Amniotic stem cell (primary cell): ENCODE results near the gene PCDHB8.
"Not testable (repeated sequence)": the region's sequence is repeated elsewhere in the genome, so short reads cannot be mapped to it uniquely, and the experiment has no call there.

Experiments used
- DNase-seq: peaks from one replicate; lab custom pipeline; 2025; lab: John Stamatoyannopoulos, UW

The PCDHB8 gene

DNA sequence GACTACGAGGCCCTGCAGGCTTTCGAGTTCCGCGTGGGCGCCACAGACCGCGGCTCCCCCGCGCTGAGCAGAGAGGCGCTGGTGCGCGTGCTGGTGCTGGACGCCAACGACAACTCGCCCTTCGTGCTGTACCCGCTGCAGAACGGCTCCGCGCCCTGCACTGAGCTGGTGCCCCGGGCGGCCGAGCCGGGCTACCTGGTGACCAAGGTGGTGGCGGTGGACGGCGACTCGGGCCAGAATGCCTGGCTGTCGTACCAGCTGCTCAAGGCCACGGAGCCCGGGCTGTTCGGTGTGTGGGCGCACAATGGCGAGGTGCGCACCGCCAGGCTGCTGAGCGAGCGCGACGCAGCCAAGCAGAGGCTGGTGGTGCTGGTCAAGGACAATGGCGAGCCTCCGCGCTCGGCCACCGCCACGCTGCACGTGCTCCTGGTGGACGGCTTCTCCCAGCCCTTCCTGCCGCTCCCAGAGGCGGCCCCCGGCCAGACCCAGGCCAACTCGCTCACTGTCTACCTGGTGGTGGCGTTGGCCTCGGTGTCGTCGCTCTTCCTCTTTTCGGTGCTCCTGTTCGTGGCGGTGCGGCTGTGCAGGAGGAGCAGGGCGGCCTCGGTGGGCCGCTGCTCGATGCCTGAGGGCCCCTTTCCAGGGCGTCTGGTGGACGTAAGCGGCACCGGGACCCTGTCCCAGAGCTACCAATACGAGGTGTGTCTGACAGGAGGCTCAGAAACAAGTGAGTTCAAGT is 6.7 kb downstream of the PCDHB8 start:
- not testable (repeated sequence) for DNase-seq

DNA sequence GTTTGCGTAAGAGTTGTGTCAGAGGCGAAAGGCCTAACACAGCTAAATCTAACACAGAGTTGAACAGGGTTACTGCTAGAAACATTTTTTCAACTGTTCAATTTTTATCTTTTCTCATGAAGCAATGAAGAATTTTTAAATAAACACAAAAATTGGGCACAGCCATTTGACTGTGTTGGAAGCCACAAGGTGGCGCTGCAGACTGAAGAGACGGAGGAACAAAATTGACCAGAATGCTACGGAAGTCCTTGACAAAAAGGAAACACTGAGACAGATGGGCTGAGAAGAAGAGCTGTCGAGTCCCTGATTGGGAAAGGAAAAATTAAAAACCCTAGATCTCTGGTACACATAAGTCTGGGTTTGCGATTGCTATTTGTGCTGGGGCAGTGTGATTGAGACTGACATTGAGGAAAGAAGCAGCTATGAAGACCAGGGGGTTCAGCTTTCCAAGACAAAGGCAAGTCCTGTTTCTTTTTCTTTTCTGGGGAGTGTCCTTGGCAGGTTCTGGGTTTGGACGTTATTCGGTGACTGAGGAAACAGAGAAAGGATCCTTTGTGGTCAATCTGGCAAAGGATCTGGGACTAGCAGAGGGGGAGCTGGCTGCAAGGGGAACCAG is 9.4 kb downstream of the PCDHB8 start, which contains the start of gene PCDHB9:
PCDHB9 (plus strand) TSS at position 265 of the 616 bp plus-strand sequence; CDS start at position 423, 158 bp downstream.
- no peak for DNase-seq

DNA sequence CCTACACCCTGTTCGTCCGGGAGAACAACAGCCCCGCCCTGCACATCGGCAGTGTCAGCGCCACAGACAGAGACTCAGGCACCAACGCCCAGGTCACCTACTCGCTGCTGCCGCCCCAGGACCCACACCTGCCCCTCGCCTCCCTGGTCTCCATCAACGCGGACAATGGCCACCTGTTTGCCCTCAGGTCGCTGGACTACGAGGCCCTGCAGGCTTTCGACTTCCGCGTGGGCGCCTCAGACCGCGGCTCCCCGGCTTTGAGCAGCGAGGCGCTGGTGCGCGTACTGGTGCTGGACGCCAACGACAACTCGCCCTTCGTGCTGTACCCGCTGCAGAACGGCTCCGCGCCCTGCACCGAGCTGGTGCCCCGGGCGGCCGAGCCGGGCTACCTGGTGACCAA is 11.1 kb downstream of the PCDHB8 start:
- not testable (repeated sequence) for DNase-seq

DNA sequence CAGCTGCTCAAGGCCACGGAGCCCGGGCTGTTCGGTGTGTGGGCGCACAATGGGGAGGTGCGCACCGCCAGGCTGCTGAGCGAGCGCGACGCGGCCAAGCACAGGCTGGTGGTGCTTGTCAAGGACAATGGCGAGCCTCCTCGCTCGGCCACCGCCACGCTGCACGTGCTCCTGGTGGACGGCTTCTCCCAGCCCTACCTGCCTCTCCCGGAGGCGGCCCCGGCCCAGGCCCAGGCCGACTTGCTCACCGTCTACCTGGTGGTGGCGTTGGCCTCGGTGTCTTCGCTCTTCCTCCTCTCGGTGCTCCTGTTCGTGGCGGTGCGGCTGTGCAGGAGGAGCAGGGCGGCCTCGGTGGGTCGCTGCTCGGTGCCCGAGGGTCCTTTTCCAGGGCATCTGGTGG is 11.5 kb downstream of the PCDHB8 start:
- not testable (repeated sequence) for DNase-seq

DNA sequence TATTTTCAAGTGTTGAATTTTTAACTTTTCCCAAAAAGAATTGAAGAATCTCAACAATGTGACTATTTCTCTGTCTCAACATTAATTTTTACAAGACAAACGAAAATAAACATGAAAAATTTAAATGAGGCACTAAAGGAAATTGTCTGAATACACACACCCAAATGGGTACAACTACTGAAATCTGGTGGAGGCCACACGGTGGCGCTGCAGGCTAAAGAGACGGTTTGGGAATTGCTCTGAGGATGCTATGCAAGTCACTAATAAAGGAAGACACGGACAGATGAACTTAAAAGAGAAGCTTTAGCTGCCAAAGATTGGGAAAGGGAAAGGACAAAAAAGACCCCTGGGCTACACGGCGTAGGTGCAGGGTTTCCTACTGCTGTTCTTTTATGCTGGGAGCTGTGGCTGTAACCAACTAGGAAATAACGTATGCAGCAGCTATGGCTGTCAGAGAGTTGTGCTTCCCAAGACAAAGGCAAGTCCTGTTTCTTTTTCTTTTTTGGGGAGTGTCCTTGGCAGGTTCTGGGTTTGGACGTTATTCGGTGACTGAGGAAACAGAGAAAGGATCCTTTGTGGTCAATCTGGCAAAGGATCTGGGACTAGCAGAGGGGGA is 14.6 kb downstream of the PCDHB8 start, which contains the start of gene PCDHB10:
PCDHB10 (plus strand) TSS at position 244 of the 616 bp plus-strand sequence; CDS start at position 444, 200 bp downstream.
- no peak for DNase-seq

DNA sequence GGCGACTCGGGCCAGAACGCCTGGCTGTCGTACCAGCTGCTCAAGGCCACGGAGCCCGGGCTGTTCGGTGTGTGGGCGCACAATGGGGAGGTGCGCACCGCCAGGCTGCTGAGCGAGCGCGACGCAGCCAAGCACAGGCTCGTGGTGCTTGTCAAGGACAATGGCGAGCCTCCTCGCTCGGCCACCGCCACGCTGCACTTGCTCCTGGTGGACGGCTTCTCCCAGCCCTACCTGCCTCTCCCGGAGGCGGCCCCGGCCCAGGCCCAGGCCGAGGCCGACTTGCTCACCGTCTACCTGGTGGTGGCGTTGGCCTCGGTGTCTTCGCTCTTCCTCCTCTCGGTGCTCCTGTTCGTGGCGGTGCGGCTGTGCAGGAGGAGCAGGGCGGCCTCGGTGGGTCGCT is 16.7 kb downstream of the PCDHB8 start:
- not testable (repeated sequence) for DNase-seq

DNA sequence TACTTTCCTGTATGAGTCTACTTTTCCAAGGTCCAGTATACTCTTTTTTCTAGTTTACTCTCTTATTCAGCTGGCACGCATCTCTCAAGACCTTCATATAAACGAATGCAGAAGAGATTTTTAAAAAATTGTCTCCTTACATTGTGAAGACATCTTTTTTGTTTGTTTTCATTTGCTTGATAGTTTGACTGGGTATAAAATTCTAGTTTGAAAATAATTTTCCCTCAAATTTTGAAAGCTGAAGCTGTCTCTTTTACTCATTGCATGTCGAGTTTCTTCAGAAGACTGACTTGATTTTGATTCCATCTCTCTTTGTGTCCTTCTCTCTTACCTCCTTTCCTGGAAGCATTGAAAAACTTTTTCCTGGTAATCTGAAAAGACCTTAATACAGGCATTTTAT is 18.8 kb downstream of the PCDHB8 start:
- no peak for DNase-seq

DNA sequence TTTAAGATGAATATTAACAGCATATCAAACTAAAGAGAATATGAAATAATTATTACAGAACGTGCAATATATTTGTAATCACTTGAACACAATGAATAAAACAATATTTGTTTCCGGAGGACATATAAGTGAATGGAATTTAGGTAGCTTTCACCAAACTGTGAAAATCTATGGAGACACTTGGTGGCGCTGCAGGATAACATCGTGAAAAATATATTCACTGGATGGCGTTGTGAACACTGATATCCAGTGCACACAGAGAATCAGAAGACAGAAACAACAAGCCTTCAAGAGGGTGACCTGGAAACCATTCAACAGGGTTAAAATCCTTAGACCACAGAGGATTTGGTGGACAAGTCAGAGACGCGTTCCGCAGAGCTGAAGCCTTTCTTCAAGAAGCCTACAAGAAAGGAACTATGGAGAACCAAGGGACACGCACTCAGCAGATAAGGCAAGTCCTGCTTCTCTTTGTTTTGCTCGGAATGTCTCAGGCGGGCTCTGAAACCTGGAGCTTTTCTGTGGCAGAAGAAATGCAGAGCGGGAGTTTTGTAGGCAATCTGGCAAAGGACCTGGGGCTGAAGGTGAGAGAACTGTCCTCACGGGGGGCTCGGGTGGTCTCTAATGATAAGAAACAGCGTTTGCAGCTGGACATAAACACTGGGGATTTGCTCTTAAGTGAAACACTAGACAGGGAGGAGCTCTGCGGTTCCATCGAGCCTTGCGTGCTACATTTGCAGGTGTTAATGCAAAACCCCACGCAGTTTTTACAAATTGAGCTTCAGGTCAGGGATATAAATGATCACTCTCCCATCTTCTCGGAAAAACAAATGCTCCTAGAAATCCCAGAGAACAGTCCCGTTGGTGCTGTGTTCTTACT is 22.0 kb downstream of the PCDHB8 start, which contains the start of gene PCDHB11:
PCDHB11 (plus strand) TSS at position 269 of the 877 bp plus-strand sequence; CDS start at position 417, 148 bp downstream.
- DNase-seq = no peak

DNA sequence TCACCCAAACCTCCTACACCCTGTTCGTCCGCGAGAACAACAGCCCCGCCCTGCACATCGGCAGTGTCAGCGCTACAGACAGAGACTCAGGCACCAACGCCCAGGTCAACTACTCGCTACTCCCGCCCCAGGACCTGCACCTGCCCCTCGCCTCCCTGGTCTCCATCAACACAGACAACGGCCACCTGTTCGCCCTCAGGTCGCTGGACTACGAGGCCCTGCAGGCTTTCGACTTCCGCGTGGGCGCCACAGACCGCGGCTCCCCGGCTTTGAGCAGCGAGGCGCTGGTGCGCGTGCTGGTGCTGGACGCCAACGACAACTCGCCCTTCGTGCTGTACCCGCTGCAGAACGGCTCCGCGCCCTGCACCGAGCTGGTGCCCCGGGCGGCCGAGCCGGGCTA is 23.5 kb downstream of the PCDHB8 start:
- DNase-seq = not testable (repeated sequence)

DNA sequence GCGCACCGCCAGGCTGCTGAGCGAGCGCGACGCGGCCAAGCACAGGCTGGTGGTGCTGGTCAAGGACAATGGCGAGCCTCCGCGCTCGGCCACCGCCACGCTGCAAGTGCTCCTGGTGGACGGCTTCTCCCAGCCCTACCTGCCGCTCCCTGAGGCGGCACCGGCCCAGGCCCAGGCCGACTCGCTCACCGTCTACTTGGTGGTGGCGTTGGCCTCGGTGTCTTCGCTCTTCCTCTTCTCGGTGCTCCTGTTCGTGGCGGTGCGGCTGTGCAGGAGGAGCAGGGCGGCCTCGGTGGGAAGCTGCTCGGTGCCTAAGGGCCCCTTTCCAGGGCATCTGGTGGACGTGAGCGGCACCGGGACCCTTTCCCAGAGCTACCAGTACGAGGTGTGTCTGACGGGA is 24.1 kb downstream of the PCDHB8 start:
- DNase-seq = not testable (repeated sequence)

DNA sequence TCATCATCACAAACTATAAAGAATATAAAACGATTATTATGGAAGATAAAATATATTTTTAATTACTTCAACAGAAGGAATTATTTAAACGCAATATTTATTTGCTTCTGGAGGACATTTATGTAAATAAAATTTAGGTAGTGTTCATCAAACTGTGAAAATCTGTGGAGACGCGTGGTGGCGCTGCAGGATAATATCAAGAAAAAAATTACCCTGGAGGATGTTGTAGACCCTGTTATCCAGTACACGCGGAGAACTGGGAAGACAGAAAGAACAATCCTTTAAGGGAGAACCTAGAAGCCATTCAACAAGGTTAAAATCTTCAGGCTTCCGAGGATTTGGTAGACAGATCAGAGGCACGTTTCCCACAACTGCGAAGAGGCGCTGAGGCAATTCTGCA is 30.9 kb downstream of the PCDHB8 start, which contains the start of gene PCDHB12:
PCDHB12 (plus strand) TSS at position 242 of the 400 bp plus-strand sequence. CDS start 189 bp downstream, outside the sequence.
- no peak for DNase-seq

DNA sequence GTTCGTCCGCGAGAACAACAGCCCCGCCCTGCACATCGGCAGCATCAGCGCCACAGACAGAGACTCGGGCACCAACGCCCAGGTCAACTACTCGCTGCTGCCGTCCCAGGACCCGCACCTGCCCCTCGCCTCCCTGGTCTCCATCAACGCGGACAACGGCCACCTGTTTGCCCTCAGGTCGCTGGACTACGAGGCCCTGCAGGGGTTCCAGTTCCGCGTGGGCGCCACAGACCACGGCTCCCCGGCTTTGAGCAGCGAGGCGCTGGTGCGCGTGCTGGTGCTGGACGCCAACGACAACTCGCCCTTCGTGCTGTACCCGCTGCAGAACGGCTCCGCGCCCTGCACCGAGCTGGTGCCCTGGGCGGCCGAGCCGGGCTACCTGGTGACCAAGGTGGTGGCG is 32.7 kb downstream of the PCDHB8 start:
- DNase-seq = not testable (repeated sequence)

DNA sequence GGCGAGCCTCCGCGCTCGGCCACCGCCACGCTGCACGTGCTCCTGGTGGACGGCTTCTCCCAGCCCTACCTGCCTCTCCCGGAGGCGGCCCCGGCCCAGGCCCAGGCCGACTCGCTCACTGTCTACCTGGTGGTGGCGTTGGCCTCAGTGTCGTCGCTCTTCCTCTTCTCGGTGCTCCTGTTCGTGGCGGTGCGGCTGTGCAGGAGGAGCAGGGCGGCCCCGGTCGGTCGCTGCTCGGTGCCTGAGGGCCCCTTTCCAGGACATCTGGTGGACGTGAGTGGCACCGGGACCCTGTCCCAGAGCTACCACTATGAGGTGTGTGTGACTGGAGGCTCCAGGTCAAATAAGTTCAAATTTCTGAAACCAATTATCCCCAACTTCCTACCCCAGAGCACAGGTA is 33.3 kb downstream of the PCDHB8 start:
- DNase-seq = not testable (repeated sequence)

DNA sequence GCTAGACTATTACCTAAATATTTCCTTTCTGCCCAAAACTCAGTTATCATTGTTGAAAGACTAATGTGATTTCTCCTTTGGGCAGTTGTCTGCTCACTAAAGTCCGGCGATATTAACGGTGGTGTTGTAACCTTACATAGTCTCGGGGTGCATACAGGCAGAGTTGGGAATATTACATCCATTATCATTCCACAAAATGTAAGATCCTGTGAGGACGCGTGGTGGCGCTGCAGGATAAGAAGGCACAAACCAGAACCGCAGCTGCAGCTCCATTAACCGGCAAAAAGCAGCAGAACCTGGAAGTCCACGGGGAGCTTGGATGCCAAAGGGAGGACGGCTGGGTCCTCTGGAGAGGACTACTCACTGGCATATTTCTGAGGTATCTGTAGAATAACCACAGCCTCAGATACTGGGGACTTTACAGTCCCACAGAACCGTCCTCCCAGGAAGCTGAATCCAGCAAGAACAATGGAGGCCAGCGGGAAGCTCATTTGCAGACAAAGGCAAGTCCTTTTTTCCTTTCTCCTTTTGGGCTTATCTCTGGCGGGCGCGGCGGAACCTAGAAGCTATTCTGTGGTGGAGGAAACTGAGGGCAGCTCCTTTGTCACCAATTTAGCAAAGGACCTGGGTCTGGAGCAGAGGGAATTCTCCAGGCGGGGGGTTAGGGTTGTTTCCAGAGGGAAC is 36.2 kb downstream of the PCDHB8 start, which contains the start of gene PCDHB13:
PCDHB13 (plus strand) TSS at position 264 of the 684 bp plus-strand sequence; CDS start at position 469, 205 bp downstream.
- DNase-seq = not testable (repeated sequence)

DNA sequence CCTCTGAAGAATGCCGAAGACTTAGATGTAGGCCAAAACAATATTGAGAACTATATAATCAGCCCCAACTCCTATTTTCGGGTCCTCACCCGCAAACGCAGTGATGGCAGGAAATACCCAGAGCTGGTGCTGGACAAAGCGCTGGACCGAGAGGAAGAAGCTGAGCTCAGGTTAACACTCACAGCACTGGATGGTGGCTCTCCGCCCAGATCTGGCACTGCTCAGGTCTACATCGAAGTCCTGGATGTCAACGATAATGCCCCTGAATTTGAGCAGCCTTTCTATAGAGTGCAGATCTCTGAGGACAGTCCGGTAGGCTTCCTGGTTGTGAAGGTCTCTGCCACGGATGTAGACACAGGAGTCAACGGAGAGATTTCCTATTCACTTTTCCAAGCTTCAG is 37.0 kb downstream of the PCDHB8 start:
- not testable (repeated sequence) for DNase-seq

DNA sequence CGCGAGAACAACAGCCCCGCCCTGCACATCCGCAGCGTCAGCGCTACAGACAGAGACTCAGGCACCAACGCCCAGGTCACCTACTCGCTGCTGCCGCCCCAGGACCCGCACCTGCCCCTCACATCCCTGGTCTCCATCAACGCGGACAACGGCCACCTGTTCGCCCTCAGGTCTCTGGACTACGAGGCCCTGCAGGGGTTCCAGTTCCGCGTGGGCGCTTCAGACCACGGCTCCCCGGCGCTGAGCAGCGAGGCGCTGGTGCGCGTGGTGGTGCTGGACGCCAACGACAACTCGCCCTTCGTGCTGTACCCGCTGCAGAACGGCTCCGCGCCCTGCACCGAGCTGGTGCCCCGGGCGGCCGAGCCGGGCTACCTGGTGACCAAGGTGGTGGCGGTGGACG is 37.9 kb downstream of the PCDHB8 start:
- DNase-seq = not testable (repeated sequence)

DNA sequence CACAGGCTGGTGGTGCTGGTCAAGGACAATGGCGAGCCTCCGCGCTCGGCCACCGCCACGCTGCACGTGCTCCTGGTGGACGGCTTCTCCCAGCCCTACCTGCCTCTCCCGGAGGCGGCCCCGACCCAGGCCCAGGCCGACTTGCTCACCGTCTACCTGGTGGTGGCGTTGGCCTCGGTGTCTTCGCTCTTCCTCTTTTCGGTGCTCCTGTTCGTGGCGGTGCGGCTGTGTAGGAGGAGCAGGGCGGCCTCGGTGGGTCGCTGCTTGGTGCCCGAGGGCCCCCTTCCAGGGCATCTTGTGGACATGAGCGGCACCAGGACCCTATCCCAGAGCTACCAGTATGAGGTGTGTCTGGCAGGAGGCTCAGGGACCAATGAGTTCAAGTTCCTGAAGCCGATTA is 38.4 kb downstream of the PCDHB8 start:
- not testable (repeated sequence) for DNase-seq

DNA sequence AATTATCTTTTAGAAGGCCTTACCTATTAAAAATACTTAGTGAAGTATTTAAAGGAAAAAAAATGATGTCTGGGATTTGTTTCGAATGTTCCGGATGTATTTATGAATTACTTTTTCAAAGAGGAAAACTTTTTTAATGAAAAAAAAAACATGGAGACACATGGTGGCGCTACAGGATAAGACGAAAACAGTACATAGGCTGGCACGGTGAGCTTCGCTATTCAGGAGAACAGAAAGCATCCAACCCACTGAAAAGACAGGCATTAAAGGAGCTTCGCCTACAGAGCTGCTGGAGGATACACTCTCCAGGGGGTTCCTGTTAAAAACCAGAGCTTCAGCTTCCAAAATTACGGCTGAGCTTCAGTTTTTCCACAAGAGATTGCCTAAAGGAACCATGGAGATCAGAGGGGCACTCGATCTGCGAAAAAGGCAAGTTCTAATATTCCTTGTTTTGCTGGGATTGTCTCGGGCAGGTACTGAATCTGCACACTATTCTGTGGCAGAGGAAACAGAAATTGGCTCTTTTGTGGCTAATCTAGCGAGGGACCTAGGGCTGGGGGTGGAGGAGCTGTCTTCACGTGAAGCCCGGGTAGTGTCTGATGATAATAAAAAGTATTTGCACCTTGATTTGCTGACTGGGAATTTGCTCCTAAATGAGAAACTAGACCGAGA is 45.7 kb downstream of the PCDHB8 start, which contains the start of gene PCDHB14:
PCDHB14 (plus strand) TSS at position 232 of the 672 bp plus-strand sequence; CDS start at position 395, 163 bp downstream.
- peak; percentile 25 for DNase-seq

DNA sequence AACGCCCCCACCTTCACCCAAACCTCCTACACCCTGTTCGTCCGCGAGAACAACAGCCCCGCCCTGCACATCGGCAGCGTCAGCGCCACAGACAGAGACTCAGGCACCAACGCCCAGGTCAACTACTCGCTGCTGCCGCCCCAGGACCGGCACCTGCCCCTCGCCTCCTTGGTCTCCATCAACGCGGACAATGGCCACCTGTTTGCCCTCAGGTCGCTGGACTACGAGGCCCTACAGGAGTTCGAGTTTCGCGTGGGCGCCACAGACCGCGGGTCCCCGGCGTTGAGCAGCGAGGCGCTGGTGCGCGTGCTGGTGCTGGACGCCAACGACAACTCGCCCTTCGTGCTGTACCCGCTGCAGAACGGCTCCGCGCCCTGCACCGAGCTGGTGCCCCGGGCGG is 47.3 kb downstream of the PCDHB8 start:
- DNase-seq = not testable (repeated sequence)

DNA sequence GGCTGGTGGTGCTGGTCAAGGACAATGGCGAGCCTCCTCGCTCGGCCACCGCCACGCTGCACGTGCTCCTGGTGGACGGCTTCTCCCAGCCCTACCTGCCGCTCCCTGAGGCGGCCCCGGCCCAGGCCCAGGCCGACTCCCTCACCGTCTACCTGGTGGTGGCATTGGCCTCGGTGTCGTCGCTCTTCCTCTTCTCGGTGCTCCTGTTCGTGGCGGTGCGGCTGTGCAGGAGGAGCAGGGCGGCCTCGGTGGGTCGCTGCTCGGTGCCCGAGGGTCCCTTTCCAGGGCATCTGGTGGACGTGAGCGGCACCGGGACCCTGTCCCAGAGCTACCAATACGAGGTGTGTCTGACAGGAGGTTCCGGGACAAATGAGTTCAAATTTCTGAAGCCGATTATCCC is 47.8 kb downstream of the PCDHB8 start:
- DNase-seq = not testable (repeated sequence)
